ENCODE results near the gene DNAJC3. TPM values are rescaled to one million over a fixed set of nuclear protein-coding genes. Genes with fewer than 3 reads are reported as not detected.

DNAJC3 gene
- total and polyA plus RNA-seq, 4 donors, result 32.0 to 121 (median 37.1) TPM

DNA sequence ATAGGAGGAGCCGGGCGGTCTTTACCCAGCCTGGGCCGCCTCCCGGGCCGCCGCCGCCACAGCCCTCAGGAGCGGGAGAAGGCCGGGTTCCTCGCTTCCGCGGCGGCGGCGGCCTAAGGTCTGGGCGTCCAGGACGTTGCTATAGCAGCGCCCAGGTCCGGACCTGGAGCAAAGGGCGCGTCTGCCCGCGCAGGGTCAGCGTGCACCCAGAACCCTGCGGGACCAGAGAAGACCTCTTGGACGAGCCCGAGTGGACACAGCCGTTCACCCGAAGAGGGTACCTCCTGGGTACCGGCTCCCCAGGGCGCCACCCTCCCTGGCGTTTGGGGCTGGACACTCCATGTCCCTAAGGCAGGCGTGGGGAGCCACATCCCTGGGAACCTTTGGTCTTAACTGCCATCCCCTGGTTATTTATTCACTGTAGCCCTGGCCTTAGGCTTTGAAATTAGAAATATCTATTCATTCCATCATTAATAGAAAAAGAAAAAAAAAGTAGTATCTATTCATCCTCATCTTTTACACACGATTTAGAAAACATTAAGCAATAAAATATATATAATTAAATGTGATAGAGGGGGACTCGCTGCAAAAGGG lies 34.8 kb upstream of the DNAJC3 start:
- Histone ChIP-seq H3K9ac (ENCODE audit: low read depth in 1 of 2, low read length in 2 of 2) (no peak overlapping the region), H3K4me3 (ENCODE audit: low read depth in 1 of 3, low read length in 3 of 3) (peak overlapping the region; percentile 28 to 54 (median 32)), H3K9me3 (ENCODE audit: control insufficient read depth in 4 of 4, low read length in 3 of 4) (no peaks in the 10 kb centered on the region), H3K27me3 (ENCODE audit: control insufficient read depth in 4 of 4, insufficient read depth in 4 of 4, low read length in 3 of 4) (no peaks in the 10 kb centered on the region), H3K36me3 (ENCODE audit: control insufficient read depth in 4 of 4, insufficient read depth in 3 of 4, low read depth in 1 of 4, low read length in 3 of 4) (no peaks in the 10 kb centered on the region), H3K4me1 (ENCODE audit: control insufficient read depth in 4 of 4, insufficient read depth in 4 of 4, low read length in 3 of 4) (peaks cover 7 to 23% (median 13%) of the 10 kb centered on the region in 4 donors), H3K27ac (ENCODE audit: low read depth in 1 of 2, low read length in 2 of 2) (no peak overlapping the region)
- peak; percentile 58 for DNase-seq (ENCODE audit: low spot score)
- 6% methylated on average over 35 of the region's 35 CpGs for WGBS
- peak in 1 of 2 donors; percentile 34 for TF ChIP-seq RXRA (IDR thresholded peaks at IDR 0.05)
- TF ChIP-seq FOXA1 (IDR thresholded peaks at IDR 0.05), result no peak
- peak; percentile 48 for TF ChIP-seq YY1 (IDR thresholded peaks at IDR 0.05)
- TF ChIP-seq, protein P1, sequence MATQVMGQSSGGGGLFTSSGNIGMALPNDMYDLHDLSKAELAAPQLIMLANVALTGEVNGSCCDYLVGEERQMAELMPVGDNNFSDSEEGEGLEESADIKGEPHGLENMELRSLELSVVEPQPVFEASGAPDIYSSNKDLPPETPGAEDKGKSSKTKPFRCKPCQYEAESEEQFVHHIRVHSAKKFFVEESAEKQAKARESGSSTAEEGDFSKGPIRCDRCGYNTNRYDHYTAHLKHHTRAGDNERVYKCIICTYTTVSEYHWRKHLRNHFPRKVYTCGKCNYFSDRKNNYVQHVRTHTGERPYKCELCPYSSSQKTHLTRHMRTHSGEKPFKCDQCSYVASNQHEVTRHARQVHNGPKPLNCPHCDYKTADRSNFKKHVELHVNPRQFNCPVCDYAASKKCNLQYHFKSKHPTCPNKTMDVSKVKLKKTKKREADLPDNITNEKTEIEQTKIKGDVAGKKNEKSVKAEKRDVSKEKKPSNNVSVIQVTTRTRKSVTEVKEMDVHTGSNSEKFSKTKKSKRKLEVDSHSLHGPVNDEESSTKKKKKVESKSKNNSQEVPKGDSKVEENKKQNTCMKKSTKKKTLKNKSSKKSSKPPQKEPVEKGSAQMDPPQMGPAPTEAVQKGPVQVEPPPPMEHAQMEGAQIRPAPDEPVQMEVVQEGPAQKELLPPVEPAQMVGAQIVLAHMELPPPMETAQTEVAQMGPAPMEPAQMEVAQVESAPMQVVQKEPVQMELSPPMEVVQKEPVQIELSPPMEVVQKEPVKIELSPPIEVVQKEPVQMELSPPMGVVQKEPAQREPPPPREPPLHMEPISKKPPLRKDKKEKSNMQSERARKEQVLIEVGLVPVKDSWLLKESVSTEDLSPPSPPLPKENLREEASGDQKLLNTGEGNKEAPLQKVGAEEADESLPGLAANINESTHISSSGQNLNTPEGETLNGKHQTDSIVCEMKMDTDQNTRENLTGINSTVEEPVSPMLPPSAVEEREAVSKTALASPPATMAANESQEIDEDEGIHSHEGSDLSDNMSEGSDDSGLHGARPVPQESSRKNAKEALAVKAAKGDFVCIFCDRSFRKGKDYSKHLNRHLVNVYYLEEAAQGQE (IDR thresholded peaks at IDR 0.05), result no peak
- no peak for TF ChIP-seq GABPA (IDR thresholded peaks at IDR 0.05 in 1 of 2, conservative IDR thresholded peaks at IDR 0.05 in 1 of 2)
- no peak for TF ChIP-seq TAF1 (conservative IDR thresholded peaks at IDR 0.05)
- TF ChIP-seq HNF4G (IDR thresholded peaks at IDR 0.05), result peak; percentile 90
- no peak for TF ChIP-seq EGR1 (IDR thresholded peaks at IDR 0.05; ENCODE audit: low read depth in 2 of 2)
- no peak for TF ChIP-seq FOXA2 (IDR thresholded peaks at IDR 0.05)
- no peak for TF ChIP-seq JUND (IDR thresholded peaks at IDR 0.05)
- TF ChIP-seq NR2F2 (IDR thresholded peaks at IDR 0.05), result no peak
- TF ChIP-seq, protein P2, sequence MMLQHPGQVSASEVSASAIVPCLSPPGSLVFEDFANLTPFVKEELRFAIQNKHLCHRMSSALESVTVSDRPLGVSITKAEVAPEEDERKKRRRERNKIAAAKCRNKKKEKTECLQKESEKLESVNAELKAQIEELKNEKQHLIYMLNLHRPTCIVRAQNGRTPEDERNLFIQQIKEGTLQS (IDR thresholded peaks at IDR 0.05), result no peak
- TF ChIP-seq, protein P3, sequence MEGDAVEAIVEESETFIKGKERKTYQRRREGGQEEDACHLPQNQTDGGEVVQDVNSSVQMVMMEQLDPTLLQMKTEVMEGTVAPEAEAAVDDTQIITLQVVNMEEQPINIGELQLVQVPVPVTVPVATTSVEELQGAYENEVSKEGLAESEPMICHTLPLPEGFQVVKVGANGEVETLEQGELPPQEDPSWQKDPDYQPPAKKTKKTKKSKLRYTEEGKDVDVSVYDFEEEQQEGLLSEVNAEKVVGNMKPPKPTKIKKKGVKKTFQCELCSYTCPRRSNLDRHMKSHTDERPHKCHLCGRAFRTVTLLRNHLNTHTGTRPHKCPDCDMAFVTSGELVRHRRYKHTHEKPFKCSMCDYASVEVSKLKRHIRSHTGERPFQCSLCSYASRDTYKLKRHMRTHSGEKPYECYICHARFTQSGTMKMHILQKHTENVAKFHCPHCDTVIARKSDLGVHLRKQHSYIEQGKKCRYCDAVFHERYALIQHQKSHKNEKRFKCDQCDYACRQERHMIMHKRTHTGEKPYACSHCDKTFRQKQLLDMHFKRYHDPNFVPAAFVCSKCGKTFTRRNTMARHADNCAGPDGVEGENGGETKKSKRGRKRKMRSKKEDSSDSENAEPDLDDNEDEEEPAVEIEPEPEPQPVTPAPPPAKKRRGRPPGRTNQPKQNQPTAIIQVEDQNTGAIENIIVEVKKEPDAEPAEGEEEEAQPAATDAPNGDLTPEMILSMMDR (IDR thresholded peaks at IDR 0.05; ENCODE audit: low read depth, low read length, missing input control), result no peak
- TF ChIP-seq, protein P4, sequence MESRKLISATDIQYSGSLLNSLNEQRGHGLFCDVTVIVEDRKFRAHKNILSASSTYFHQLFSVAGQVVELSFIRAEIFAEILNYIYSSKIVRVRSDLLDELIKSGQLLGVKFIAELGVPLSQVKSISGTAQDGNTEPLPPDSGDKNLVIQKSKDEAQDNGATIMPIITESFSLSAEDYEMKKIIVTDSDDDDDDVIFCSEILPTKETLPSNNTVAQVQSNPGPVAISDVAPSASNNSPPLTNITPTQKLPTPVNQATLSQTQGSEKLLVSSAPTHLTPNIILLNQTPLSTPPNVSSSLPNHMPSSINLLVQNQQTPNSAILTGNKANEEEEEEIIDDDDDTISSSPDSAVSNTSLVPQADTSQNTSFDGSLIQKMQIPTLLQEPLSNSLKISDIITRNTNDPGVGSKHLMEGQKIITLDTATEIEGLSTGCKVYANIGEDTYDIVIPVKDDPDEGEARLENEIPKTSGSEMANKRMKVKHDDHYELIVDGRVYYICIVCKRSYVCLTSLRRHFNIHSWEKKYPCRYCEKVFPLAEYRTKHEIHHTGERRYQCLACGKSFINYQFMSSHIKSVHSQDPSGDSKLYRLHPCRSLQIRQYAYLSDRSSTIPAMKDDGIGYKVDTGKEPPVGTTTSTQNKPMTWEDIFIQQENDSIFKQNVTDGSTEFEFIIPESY (IDR thresholded peaks at IDR 0.05), result no peak
- TF ChIP-seq, protein P5, sequence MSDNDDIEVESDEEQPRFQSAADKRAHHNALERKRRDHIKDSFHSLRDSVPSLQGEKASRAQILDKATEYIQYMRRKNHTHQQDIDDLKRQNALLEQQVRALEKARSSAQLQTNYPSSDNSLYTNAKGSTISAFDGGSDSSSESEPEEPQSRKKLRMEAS (IDR thresholded peaks at IDR 0.05), result no peak
- TF ChIP-seq SP1 (IDR thresholded peaks at IDR 0.05), result peak; percentile 51
- no peak for TF ChIP-seq RAD21 (IDR thresholded peaks at IDR 0.05)
- peak; percentile 97 to 99 for TF ChIP-seq HNF4A (conservative IDR thresholded peaks at IDR 0.05)

All from liver (tissue), 9 donors.